Fibroblast of lung (primary cell): ENCODE data around the gene BLOC1S6.

Source experiments
- CTCF ChIP-seq, 2 donors: IDR thresholded peaks in 1 of 2; conservative IDR thresholded peaks in 1 of 2; 1 replicate in 1 of 2; 2 replicates in 1 of 2; pipeline ENCODE4 v1.5.1; 2011 to 2012; ENCODE audit warnings: low read length in 2 of 2, control low read depth in 1 of 2, inconsistent platforms in 1 of 2, low read depth in 1 of 2, mild to moderate bottlenecking in 1 of 2
- EZH2 ChIP-seq: IDR thresholded peaks from 2 replicates; pipeline ENCODE4 v1.5.1; 2012; ENCODE audit warnings: low read length, control low read depth, mild to moderate bottlenecking; ENCODE audit errors: missing control alignments

- TF ChIP-seq CTCF (conservative IDR thresholded peaks at IDR 0.05 in 1 of 2, IDR thresholded peaks at IDR 0.05 in 1 of 2; ENCODE audit: low read depth in 1 of 2, low read length in 2 of 2): no peak
- no peak for TF ChIP-seq EZH2
Observed at GRCh38 chr15:45581919-45582318, 5.3 kb upstream of the BLOC1S6 start.
